ENCODE measurements around the gene LRRC41.

Gene LRRC41, protein sequence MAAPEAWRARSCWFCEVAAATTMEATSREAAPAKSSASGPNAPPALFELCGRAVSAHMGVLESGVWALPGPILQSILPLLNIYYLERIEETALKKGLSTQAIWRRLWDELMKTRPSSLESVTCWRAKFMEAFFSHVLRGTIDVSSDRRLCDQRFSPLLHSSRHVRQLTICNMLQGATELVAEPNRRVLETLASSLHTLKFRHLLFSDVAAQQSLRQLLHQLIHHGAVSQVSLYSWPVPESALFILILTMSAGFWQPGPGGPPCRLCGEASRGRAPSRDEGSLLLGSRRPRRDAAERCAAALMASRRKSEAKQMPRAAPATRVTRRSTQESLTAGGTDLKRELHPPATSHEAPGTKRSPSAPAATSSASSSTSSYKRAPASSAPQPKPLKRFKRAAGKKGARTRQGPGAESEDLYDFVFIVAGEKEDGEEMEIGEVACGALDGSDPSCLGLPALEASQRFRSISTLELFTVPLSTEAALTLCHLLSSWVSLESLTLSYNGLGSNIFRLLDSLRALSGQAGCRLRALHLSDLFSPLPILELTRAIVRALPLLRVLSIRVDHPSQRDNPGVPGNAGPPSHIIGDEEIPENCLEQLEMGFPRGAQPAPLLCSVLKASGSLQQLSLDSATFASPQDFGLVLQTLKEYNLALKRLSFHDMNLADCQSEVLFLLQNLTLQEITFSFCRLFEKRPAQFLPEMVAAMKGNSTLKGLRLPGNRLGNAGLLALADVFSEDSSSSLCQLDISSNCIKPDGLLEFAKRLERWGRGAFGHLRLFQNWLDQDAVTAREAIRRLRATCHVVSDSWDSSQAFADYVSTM

DNA sequence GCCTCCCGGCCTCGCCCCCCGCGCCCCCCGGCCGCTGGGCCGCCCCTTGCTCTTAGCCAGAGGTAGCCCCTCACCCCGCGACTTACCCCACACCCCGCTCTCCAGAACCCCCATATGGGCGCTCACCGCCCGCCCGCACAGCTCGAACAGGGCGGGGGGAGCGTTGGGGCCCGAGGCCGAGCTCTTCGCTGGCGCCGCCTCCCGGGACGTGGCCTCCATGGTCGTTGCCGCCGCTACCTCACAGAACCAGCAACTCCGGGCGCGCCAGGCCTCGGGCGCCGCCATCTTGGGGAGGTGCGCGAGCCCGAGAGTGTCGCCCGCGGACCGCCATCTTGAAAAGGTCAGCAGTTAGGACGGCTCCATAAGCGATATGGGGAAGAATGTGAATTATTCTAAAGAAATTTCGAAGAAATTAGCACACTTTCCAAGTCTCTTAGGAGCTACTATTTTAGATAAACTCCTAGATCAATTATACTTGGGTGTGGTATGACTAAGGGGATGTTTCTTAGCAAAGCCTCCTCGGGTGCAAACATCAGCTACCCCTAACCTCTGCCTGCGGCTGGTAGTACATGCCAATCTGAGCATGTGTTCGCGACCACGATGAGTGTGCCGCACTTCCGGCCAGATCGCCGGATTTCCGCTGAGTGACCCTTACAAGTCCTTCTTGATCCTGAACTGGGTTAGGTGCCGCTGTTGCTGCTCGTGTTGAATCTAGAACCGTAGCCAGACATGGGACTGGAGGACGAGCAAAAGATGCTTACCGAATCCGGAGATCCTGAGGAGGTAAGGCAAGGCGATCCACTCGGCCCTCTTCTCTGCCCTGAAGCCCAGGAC lies at the start of gene LRRC41, which contains the start of gene UQCRH:
Gene LRRC41, minus strand, starts transcription at position 579 of the 834 bp plus-strand sequence. Its CDS starts 294 bp downstream, at position 285.
Gene UQCRH, plus strand, starts transcription at position 661 of the 834 bp plus-strand sequence. Its CDS starts 69 bp downstream, at position 730.
- Histone ChIP-seq H3K27me3 (ENCODE audit: control insufficient read depth, insufficient read depth, low read length) (no peaks in the 10 kb centered on the region), H3K27ac (peak within 1 kb of the TSS; percentile 96), H3K4me3 (ENCODE audit: low read depth, low read length) (peak within 1 kb of the TSS; percentile 96), H3K36me3 (ENCODE audit: control insufficient read depth, insufficient read depth, low read length) (no peaks in the 10 kb centered on the region), H3K4me1 (peaks cover 8% of the 10 kb centered on the region), H3K4me2 (ENCODE audit: low read length) (peak within 1 kb of the TSS; percentile 85), H2AFZ (peak within 1 kb of the TSS; percentile 90), H3K79me2 (peaks cover 55% of the 10 kb centered on the region), H3K9ac (peak within 1 kb of the TSS; percentile 91), H3K9me3 (ENCODE audit: control insufficient read depth, low read length) (no peaks in the 10 kb centered on the region)
- TF ChIP-seq, protein P1, sequence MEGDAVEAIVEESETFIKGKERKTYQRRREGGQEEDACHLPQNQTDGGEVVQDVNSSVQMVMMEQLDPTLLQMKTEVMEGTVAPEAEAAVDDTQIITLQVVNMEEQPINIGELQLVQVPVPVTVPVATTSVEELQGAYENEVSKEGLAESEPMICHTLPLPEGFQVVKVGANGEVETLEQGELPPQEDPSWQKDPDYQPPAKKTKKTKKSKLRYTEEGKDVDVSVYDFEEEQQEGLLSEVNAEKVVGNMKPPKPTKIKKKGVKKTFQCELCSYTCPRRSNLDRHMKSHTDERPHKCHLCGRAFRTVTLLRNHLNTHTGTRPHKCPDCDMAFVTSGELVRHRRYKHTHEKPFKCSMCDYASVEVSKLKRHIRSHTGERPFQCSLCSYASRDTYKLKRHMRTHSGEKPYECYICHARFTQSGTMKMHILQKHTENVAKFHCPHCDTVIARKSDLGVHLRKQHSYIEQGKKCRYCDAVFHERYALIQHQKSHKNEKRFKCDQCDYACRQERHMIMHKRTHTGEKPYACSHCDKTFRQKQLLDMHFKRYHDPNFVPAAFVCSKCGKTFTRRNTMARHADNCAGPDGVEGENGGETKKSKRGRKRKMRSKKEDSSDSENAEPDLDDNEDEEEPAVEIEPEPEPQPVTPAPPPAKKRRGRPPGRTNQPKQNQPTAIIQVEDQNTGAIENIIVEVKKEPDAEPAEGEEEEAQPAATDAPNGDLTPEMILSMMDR (IDR thresholded peaks at IDR 0.05), result no peak

DNA sequence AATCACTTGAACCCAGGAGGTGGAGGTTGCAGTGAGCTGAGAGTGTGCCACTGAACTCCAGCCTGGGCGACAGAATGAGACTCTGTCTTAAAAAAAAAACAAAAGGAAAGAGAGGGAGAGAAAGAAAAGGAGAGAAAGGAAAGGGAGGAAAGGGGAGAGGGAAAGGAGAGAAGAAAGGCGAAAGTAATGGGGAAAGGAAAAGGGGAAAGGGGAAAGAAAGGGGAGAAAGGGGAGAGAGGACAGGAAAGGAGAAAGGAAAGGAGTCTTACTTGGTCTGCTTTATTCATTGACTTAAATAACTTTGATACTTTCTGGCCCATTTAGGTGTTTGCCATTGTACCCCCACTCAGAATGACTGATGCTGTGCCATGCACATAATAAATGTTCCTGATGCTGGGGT lies 48.9 kb upstream of the LRRC41 start:
- Histone ChIP-seq H3K4me3 (ENCODE audit: low read depth, low read length) (no peak overlapping the region), H3K9me3 (ENCODE audit: control insufficient read depth, low read length) (no peaks in the 10 kb centered on the region), H3K79me2 (no peaks in the 10 kb centered on the region), H3K4me2 (ENCODE audit: low read length) (no peak overlapping the region), H3K4me1 (no peaks in the 10 kb centered on the region), H3K27ac (no peak overlapping the region), H3K27me3 (ENCODE audit: control insufficient read depth, insufficient read depth, low read length) (no peaks in the 10 kb centered on the region), H2AFZ (no peak overlapping the region), H3K9ac (no peak overlapping the region), H3K36me3 (ENCODE audit: control insufficient read depth, insufficient read depth, low read length) (no peaks in the 10 kb centered on the region)
- TF ChIP-seq, protein P1 (IDR thresholded peaks at IDR 0.05), result no peak

DNA sequence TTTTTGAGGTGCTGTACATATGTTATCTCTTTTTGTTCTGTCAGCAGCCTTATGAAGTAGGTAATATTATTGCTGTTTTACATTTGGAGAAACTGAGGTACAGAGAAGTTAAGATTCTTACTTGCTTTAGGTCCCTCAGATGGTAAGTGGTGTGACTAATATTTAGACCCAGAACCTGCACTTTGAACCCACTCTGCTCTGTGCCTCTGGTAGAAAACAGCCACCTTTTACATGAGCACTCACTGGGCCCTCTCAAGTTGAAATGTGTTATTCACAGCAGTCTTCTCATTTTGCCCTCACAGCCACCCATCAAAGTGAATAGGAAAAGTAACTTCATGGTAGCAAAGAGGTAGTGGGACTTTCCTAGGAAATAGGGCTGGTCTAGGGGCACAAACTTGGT lies 41.9 kb upstream of the LRRC41 start:
- H3K27ac ChIP-seq, result no peak overlapping the region
- no peak overlapping the region for H3K4me2 ChIP-seq (ENCODE audit: low read length)
- H3K9ac ChIP-seq, result no peak overlapping the region
- no peaks in the 10 kb centered on the region for H3K4me1 ChIP-seq
- H3K79me2 ChIP-seq, result no peaks in the 10 kb centered on the region
- no peaks in the 10 kb centered on the region for H3K27me3 ChIP-seq (ENCODE audit: control insufficient read depth, insufficient read depth, low read length)
- H3K36me3 ChIP-seq (ENCODE audit: control insufficient read depth, insufficient read depth, low read length), result no peaks in the 10 kb centered on the region
- TF ChIP-seq, protein P1 (IDR thresholded peaks at IDR 0.05), result no peak
- no peak overlapping the region for H3K4me3 ChIP-seq (ENCODE audit: low read depth, low read length)
- H3K9me3 ChIP-seq (ENCODE audit: control insufficient read depth, low read length), result no peaks in the 10 kb centered on the region
- H2AFZ ChIP-seq, result no peak overlapping the region

DNA sequence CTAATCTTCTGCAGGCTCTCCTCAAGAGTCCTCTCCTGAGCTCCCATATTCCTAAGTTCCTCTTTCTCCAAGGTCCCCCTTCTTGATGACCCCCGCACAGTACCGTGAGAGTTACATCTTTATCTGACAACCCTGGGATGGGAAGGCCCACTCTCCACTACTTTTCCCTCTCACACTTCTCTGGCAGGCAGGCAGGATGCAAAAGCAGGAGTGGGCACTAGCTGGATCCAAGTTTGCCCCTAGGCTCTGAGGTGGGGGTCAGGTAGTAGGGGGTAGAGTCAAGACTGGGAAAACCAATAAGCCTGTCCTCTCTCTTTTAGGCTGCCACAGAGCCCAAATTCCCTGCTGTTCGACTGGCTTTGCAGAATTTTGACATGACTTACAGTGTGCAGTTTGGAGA lies 41.1 kb upstream of the LRRC41 start:
- Histone ChIP-seq H3K9ac (no peak overlapping the region), H3K4me1 (no peaks in the 10 kb centered on the region), H3K9me3 (ENCODE audit: control insufficient read depth, low read length) (no peaks in the 10 kb centered on the region), H3K79me2 (no peaks in the 10 kb centered on the region), H3K36me3 (ENCODE audit: control insufficient read depth, insufficient read depth, low read length) (no peaks in the 10 kb centered on the region), H3K27ac (no peak overlapping the region), H2AFZ (no peak overlapping the region), H3K4me2 (ENCODE audit: low read length) (no peak overlapping the region), H3K4me3 (ENCODE audit: low read depth, low read length) (no peak overlapping the region), H3K27me3 (ENCODE audit: control insufficient read depth, insufficient read depth, low read length) (no peaks in the 10 kb centered on the region)
- TF ChIP-seq, protein P1 (IDR thresholded peaks at IDR 0.05), result no peak
